ENCODE results near the gene PHTF2. TPM values are rescaled to one million over a fixed set of nuclear protein-coding genes. Genes with fewer than 3 reads are reported as not detected.

The PHTF2 gene
- polyA plus RNA-seq, 1 of the 3 experiments (the other 2 are of a cell fraction) = 21.2 TPM

DNA sequence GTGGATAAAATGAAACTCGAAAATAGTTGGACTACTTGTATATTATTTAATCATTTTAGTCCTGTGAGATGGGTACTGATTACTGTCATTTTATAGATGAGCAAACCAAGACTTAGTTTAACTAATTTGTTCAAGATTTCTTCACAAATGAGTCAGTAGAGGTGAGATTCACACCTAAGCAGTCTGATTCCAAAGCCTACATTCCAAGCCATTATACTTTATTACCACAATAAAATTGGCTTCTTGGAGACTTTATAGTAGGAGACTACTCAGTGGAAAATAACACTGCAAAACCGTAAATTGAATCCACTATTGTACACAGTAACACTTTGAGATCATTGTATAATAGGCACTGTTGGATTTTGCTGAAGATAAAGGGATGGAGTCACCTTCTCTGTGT, 2.2 kb downstream of the PHTF2 start:
- ChIA-PET CTCF (no interaction called here), POLR2A (no interaction called here)
- Histone ChIP-seq H3K9ac (no peak overlapping the region), H3K79me2 (ENCODE audit: insufficient read depth) (peaks cover 92% of the 10 kb centered on the region), H4K20me1 (ENCODE audit: insufficient read depth) (0 out of 2 replicates have a peak, but pooled peaks cover 4% of the 10 kb centered on the region), H3K27ac (ENCODE audit: low read depth in 2 of 2, low read length in 1 of 2) (no peak overlapping the region), H3K27me3 (ENCODE audit: insufficient read depth) (no peaks in the 10 kb centered on the region), H3K4me3 (ENCODE audit: low read depth in 2 of 2, low read length in 1 of 2) (no peak overlapping the region), H3K4me1 (ENCODE audit: control insufficient read depth in 1 of 2, insufficient read depth in 2 of 2, low read depth in 1 of 2, low read length in 1 of 2) (peaks cover 9 to 18% of the 10 kb centered on the region in 2 experiments; a peak in 3 of 4 replicates), H3K4me2 (peak overlapping the region; percentile 84; the same call in 1 of the 2 replicates), H2AFZ (ENCODE audit: low read depth) (no peak overlapping the region), H3F3A (replicated peaks; ENCODE audit: insufficient read depth) (peaks cover 23% of the 10 kb centered on the region), H3K36me3 (replicated peaks in 1 of 2; ENCODE audit: control insufficient read depth in 1 of 2, insufficient read depth in 2 of 2, low read length in 1 of 2) (peaks cover 2 to 16% of the 10 kb centered on the region in 2 experiments), H3K9me2 (no peaks in the 10 kb centered on the region), H3K9me3 (peaks cover 7% of the 10 kb centered on the region; the same call in 1 of the 2 replicates)
- TF ChIP-seq TEAD4 (IDR thresholded peaks at IDR 0.05; ENCODE audit: borderline replicate concordance, insufficient read depth) (no peak), TAF1 (IDR thresholded peaks at IDR 0.05; ENCODE audit: borderline replicate concordance, low read depth, low read length) (no peak), CHD2 (IDR thresholded peaks at IDR 0.05; ENCODE audit: low read length, partially characterized antibody) (no peak), RXRA (IDR thresholded peaks at IDR 0.05; ENCODE audit: borderline replicate concordance, low read depth) (no peak), RCOR1 (IDR thresholded peaks at IDR 0.05; ENCODE audit: low read length) (no peak), RAD21 (IDR thresholded peaks at IDR 0.05; ENCODE audit: low read length) (no peak), MEF2A (IDR thresholded peaks at IDR 0.05; ENCODE audit: borderline replicate concordance, low read depth) (no peak), GABPA (IDR thresholded peaks at IDR 0.05; ENCODE audit: low read depth) (no peak)
- TF ChIP-seq, protein P1, sequence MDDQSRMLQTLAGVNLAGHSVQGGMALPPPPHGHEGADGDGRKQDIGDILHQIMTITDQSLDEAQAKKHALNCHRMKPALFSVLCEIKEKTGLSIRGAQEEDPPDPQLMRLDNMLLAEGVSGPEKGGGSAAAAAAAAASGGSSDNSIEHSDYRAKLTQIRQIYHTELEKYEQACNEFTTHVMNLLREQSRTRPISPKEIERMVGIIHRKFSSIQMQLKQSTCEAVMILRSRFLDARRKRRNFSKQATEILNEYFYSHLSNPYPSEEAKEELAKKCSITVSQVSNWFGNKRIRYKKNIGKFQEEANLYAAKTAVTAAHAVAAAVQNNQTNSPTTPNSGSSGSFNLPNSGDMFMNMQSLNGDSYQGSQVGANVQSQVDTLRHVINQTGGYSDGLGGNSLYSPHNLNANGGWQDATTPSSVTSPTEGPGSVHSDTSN (IDR thresholded peaks at IDR 0.05) = no peak
- TF ChIP-seq, protein P2, sequence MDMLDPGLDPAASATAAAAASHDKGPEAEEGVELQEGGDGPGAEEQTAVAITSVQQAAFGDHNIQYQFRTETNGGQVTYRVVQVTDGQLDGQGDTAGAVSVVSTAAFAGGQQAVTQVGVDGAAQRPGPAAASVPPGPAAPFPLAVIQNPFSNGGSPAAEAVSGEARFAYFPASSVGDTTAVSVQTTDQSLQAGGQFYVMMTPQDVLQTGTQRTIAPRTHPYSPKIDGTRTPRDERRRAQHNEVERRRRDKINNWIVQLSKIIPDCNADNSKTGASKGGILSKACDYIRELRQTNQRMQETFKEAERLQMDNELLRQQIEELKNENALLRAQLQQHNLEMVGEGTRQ (IDR thresholded peaks at IDR 0.05; ENCODE audit: borderline replicate concordance, low read depth, low read length) = no peak
- TF ChIP-seq, protein P3, sequence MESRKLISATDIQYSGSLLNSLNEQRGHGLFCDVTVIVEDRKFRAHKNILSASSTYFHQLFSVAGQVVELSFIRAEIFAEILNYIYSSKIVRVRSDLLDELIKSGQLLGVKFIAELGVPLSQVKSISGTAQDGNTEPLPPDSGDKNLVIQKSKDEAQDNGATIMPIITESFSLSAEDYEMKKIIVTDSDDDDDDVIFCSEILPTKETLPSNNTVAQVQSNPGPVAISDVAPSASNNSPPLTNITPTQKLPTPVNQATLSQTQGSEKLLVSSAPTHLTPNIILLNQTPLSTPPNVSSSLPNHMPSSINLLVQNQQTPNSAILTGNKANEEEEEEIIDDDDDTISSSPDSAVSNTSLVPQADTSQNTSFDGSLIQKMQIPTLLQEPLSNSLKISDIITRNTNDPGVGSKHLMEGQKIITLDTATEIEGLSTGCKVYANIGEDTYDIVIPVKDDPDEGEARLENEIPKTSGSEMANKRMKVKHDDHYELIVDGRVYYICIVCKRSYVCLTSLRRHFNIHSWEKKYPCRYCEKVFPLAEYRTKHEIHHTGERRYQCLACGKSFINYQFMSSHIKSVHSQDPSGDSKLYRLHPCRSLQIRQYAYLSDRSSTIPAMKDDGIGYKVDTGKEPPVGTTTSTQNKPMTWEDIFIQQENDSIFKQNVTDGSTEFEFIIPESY (IDR thresholded peaks at IDR 0.05; ENCODE audit: borderline replicate concordance, low read depth) = no peak
- DNase-seq = no peak
- 97% methylated on average over 2 of the region's 2 CpGs for WGBS (ENCODE audit: low lambda C conversion rate)
